Endodermal cell (in vitro differentiated cells): ENCODE results near the gene PGBD5. TPM values are rescaled to one million over a fixed set of nuclear protein-coding genes. Genes with fewer than 3 reads are reported as not detected.

Experiments
- DNase-seq: peaks from one replicate; pipeline ENCODE4 v3.0.0-alpha.2; 2017
- H3K27ac ChIP-seq: 2 replicates; pipeline ENCODE4 v1.5.1; 2013; ENCODE audit warnings: mild to moderate bottlenecking, low read depth, low read length, moderate library complexity
- H3K27me3 ChIP-seq: 2 replicates; pipeline ENCODE4 v1.6.1; 2013; ENCODE audit warnings: mild to moderate bottlenecking, low read length, moderate library complexity; ENCODE audit not compliant: insufficient read depth, control insufficient read depth, poor library complexity, severe bottlenecking
- H3K36me3 ChIP-seq: 2 replicates; pipeline ENCODE4 v1.7.0; 2013; ENCODE audit warnings: mild to moderate bottlenecking, low read length, moderate library complexity; ENCODE audit not compliant: control insufficient read depth, insufficient read depth
- H3K4me1 ChIP-seq: one replicate; pipeline ENCODE4 v1.7.0; 2013; ENCODE audit warnings: low read length; ENCODE audit not compliant: control insufficient read depth, insufficient read depth
- H3K4me3 ChIP-seq: 2 replicates; pipeline ENCODE4 v1.5.1; 2013; ENCODE audit warnings: mild to moderate bottlenecking, low read length, moderate library complexity
- H3K9ac ChIP-seq: 2 replicates; pipeline ENCODE4 v1.6.1; 2013; ENCODE audit warnings: mild to moderate bottlenecking, low read length, moderate library complexity; ENCODE audit not compliant: poor library complexity, severe bottlenecking; ENCODE audit errors: extremely low read depth
- H3K9me3 ChIP-seq: 2 replicates; pipeline ENCODE4 v1.6.1; 2013; ENCODE audit warnings: mild to moderate bottlenecking, low read length, moderate library complexity; ENCODE audit not compliant: control insufficient read depth
- H3K27ac Mint-ChIP-seq: 2 replicates; pipeline ENCODE4 v1.8.0; 2020; ENCODE audit warnings: mixed read lengths
- H3K27me3 Mint-ChIP-seq: 2 replicates; pipeline ENCODE4 v1.8.0; 2021; ENCODE audit warnings: mild to moderate bottlenecking, mixed read lengths; ENCODE audit not compliant: insufficient read depth
- H3K36me3 Mint-ChIP-seq: 2 replicates; pipeline ENCODE4 v1.8.0; 2020; ENCODE audit warnings: low read depth, mixed read lengths
- H3K4me1 Mint-ChIP-seq: 2 replicates; pipeline ENCODE4 v1.8.0; 2020; ENCODE audit warnings: mixed read lengths
- H3K4me3 Mint-ChIP-seq: 2 replicates; pipeline ENCODE4 v1.8.0; 2020; ENCODE audit warnings: mild to moderate bottlenecking, moderate library complexity, mixed read lengths
- H3K9me3 Mint-ChIP-seq: 2 replicates; pipeline ENCODE4 v1.8.0; 2020; ENCODE audit warnings: mild to moderate bottlenecking, mixed read lengths
- WGBS, 2 experiments: methylation state at CpG; one replicate each; pipeline versions ENCODE4 v1.1.5 to v1.1.7; 2013; ENCODE audit warnings: missing lambda C conversion rate in 2 of 2, mixed read lengths in 1 of 2; ENCODE audit not compliant: insufficient coverage in 1 of 2, insufficient read length in 1 of 2; 5-methylcytosine and 5-hydroxymethylcytosine counted together
- total RNA-seq, 2 donors: library from RNA; stranded (reverse); fragmentation: NEBNext Ultra II Directional in 1 of 2; extraction: Animal tissue kit (Norgen Biotek cat#: 25700) in 1 of 2; gene quantifications; 2 replicates in 1 of 2; 3 replicates in 1 of 2; pipeline ENCODE4 v1.2.1, GENCODE V29; 2021
- TF ChIP-seq, protein P1 (sequence below): fragments of 200-600 bp; sonication (generic); conservative IDR thresholded peaks from 2 replicates; pipeline ENCODE4 v1.5.0; 2021; ENCODE audit warnings: antibody characterized with exemption, mild to moderate bottlenecking

Gene PGBD5
- total RNA-seq, 2 donors from 2014 or later, result 1.3 to 4.6 TPM

- Mint-ChIP-seq H3K4me1 (peaks cover 31% of the 10 kb centered on the region), H3K36me3 (peaks cover 7% of the 10 kb centered on the region), H3K27me3 (peaks cover 3% of the 10 kb centered on the region), H3K9me3 (peaks cover 12% of the 10 kb centered on the region), H3K27ac (no peak overlapping the region), H3K4me3 (no peak overlapping the region)
- H3K9me3 ChIP-seq, result peaks cover 9% of the 10 kb centered on the region
- no peak overlapping the region for H3K9ac ChIP-seq
- DNase-seq, result no peak
- H3K27ac ChIP-seq, result no peak overlapping the region
- WGBS, 2 experiments, result 88 to 90% methylated on average over 2 to 4 of the region's 4 CpGs
- no peak overlapping the region for H3K4me3 ChIP-seq
- TF ChIP-seq, protein P1, sequence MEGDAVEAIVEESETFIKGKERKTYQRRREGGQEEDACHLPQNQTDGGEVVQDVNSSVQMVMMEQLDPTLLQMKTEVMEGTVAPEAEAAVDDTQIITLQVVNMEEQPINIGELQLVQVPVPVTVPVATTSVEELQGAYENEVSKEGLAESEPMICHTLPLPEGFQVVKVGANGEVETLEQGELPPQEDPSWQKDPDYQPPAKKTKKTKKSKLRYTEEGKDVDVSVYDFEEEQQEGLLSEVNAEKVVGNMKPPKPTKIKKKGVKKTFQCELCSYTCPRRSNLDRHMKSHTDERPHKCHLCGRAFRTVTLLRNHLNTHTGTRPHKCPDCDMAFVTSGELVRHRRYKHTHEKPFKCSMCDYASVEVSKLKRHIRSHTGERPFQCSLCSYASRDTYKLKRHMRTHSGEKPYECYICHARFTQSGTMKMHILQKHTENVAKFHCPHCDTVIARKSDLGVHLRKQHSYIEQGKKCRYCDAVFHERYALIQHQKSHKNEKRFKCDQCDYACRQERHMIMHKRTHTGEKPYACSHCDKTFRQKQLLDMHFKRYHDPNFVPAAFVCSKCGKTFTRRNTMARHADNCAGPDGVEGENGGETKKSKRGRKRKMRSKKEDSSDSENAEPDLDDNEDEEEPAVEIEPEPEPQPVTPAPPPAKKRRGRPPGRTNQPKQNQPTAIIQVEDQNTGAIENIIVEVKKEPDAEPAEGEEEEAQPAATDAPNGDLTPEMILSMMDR, result no peak
- peaks cover 14% of the 10 kb centered on the region for H3K4me1 ChIP-seq
- H3K27me3 ChIP-seq, result no peaks in the 10 kb centered on the region
- H3K36me3 ChIP-seq, result no peaks in the 10 kb centered on the region
Measured at GRCh38 chr1:230376296-230376695, 49.8 kb downstream of the PGBD5 start.

- no peak overlapping the region for H3K27ac ChIP-seq
- WGBS, 2 experiments, result 60 to 77% methylated on average over 5 to 6 of the region's 6 CpGs
- TF ChIP-seq, protein P1, result no peak
Measured at GRCh38 chr1:230375780-230376179, 50.4 kb downstream of the PGBD5 start.

DNA sequence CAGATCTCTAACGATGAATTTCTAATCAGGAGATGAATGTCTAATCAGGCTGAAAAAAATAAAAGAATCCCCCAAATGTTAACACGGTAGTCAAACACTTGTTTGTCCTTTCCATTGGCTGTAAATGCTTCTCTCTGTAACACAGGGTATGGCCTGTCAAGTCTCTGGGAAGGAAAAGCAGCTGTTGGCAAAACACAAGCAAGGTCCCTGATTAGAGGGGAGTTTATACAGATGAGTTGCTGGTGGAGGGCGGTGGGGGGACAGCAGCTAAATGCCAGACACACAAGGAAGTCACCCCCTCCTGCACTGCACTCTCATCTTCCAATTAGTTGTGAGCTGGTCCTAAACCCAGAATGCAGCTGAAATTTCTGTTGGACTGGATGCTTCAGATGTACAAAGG lies 51.0 kb downstream of the PGBD5 start:
- H3K27ac Mint-ChIP-seq, result no peak overlapping the region
- H3K36me3 ChIP-seq, result no peaks in the 10 kb centered on the region
- no peaks in the 10 kb centered on the region for H3K27me3 ChIP-seq

More at GRCh38 chr1:230375780-230376179, 50.4 kb downstream of the PGBD5 start:
- Histone ChIP-seq H3K36me3 (no peaks in the 10 kb centered on the region), H3K27me3 (no peaks in the 10 kb centered on the region), H3K9ac (no peak overlapping the region), H3K4me3 (no peak overlapping the region), H3K4me1 (peaks cover 14% of the 10 kb centered on the region), H3K9me3 (peaks cover 9% of the 10 kb centered on the region)
- Mint-ChIP-seq H3K36me3 (peaks cover 7% of the 10 kb centered on the region), H3K27ac (no peak overlapping the region), H3K4me1 (peaks cover 31% of the 10 kb centered on the region), H3K9me3 (peaks cover 12% of the 10 kb centered on the region), H3K27me3 (peaks cover 3% of the 10 kb centered on the region), H3K4me3 (no peak overlapping the region)
- DNase-seq, result no peak

More for the DNA sequence above, 51.0 kb downstream of the PGBD5 start:
- WGBS, 2 experiments, result 77 to 82% methylated on average over 2 to 3 of the region's 3 CpGs
- peaks cover 3% of the 10 kb centered on the region for H3K27me3 Mint-ChIP-seq
- Histone ChIP-seq H3K9me3 (peaks cover 9% of the 10 kb centered on the region), H3K4me3 (no peak overlapping the region), H3K9ac (no peak overlapping the region), H3K4me1 (peaks cover 14% of the 10 kb centered on the region), H3K27ac (no peak overlapping the region)
- no peak overlapping the region for H3K4me3 Mint-ChIP-seq
- TF ChIP-seq, protein P1, result no peak
- peaks cover 31% of the 10 kb centered on the region for H3K4me1 Mint-ChIP-seq
- no peak for DNase-seq
- H3K9me3 Mint-ChIP-seq, result peaks cover 12% of the 10 kb centered on the region
- H3K36me3 Mint-ChIP-seq, result peaks cover 7% of the 10 kb centered on the region
